KMS-11 (cell line): ENCODE measurements around the gene DIPK1B.

Experiments used
- H2AFZ ChIP-seq: fragments of 200-600 bp; sonication (generic); 2 replicates; pipeline ENCODE4 v1.6.1; 2016; ENCODE audit warnings: antibody characterized with exemption, mixed run types, low read depth
- H3K27ac ChIP-seq: fragments of 200-600 bp; sonication (generic); 2 replicates; pipeline ENCODE4 v1.6.1; 2016; ENCODE audit warnings: mild to moderate bottlenecking, mixed run types
- H3K27me3 ChIP-seq: fragments of 200-600 bp; sonication (generic); 2 replicates; pipeline ENCODE4 v1.6.1; 2017; ENCODE audit warnings: mild to moderate bottlenecking, low read depth, mixed run types, moderate library complexity; ENCODE audit not compliant: insufficient read depth
- H3K36me3 ChIP-seq: fragments of 200-600 bp; sonication (generic); 2 replicates; pipeline ENCODE4 v1.6.1; 2017; ENCODE audit warnings: mild to moderate bottlenecking, mixed run types; ENCODE audit not compliant: insufficient read depth
- H3K4me1 ChIP-seq: fragments of 200-600 bp; sonication (generic); 2 replicates; pipeline ENCODE4 v1.6.1; 2016; ENCODE audit warnings: mild to moderate bottlenecking, low read depth, mixed run types; ENCODE audit not compliant: poor library complexity, severe bottlenecking
- H3K4me2 ChIP-seq: fragments of 200-600 bp; sonication (generic); 2 replicates; pipeline ENCODE4 v1.7.0; 2016; ENCODE audit warnings: mild to moderate bottlenecking, mixed run types
- H3K4me3 ChIP-seq: fragments of 200-600 bp; sonication (generic); IDR thresholded peaks from 2 replicates; pipeline ENCODE4 v1.6.1; 2017; ENCODE audit warnings: low read depth, low read length, mixed read lengths; ENCODE audit not compliant: insufficient read depth
- H3K79me2 ChIP-seq: fragments of 200-600 bp; sonication (generic); 2 replicates; pipeline ENCODE4 v1.6.1; 2016; ENCODE audit warnings: low read depth, mixed run types; ENCODE audit not compliant: insufficient read depth
- H3K9ac ChIP-seq: fragments of 200-600 bp; sonication (generic); 2 replicates; pipeline ENCODE4 v1.6.1; 2016; ENCODE audit warnings: mild to moderate bottlenecking, mixed run types
- H4K20me1 ChIP-seq: fragments of 200-600 bp; sonication (generic); 2 replicates; pipeline ENCODE4 v1.6.1; 2016; ENCODE audit warnings: mild to moderate bottlenecking, mixed run types; ENCODE audit not compliant: insufficient read depth
- CTCF ChIP-seq: fragments of 200-600 bp; sonication (generic); conservative IDR thresholded peaks from 2 replicates; pipeline ENCODE4 v1.6.1; 2017; ENCODE audit warnings: low read depth, mild to moderate bottlenecking, antibody characterized with exemption, low read length, moderate library complexity, mixed read lengths

DIPK1B gene

DNA sequence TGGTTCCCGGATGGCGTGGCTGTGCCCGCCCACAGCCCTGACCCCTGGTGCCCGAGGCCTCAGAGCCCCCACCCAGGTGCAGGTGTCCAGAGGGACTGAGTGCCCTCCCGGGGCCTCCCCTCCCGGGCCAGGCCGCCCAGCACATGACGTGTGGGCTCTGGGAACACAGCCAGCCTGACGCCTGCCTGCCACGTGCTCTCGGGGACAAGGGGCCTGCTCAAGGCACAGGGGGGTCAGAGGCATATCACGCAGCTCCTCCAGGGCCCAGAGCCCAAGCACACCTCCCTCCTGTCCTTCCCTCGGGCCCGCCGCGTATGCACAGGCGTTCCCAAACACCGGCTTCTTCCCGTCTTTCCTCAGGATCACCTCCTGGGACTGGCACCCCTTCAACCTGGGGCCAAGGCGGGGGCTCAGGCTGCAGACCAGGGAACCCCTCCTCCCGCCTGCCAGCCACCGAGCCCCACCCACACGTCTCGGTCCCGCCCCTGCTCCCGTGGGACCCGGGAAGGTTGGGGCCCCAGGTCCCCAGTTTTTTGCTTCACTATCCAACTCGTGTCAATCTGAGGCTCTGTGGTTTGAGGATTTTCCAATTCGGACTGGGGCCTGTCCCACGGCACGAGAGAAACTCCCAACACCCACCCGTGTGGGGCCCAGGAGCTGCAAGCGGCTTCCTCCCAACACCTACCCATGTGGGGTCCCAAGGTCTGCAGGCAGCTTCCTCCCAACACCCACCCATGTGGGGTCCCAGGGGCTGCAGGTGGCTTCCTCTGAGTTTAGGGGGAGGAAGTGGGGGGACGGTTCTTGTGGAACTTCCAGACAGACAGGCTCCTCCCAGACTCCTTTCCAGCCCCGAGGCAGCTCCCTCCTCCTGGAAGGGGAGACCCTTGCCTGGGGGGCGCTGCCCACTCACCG, 28.9 kb downstream of the DIPK1B start:
- H3K36me3 ChIP-seq, result no peaks in the 10 kb centered on the region
- TF ChIP-seq CTCF, result no peak
- H4K20me1 ChIP-seq, result no peaks in the 10 kb centered on the region
- no peak overlapping the region for H3K4me3 ChIP-seq
- 0 out of 2 replicates have a peak overlapping the region, but pooled peaks have one; percentile 29 for H3K4me2 ChIP-seq
- no peak overlapping the region for H3K9ac ChIP-seq
- no peaks in the 10 kb centered on the region for H3K79me2 ChIP-seq
- peaks cover 84% of the 10 kb centered on the region for H3K27me3 ChIP-seq
- no peak overlapping the region for H3K27ac ChIP-seq
- H3K4me1 ChIP-seq, result peaks cover 11% of the 10 kb centered on the region
- H2AFZ ChIP-seq, result no peak overlapping the region

DNA sequence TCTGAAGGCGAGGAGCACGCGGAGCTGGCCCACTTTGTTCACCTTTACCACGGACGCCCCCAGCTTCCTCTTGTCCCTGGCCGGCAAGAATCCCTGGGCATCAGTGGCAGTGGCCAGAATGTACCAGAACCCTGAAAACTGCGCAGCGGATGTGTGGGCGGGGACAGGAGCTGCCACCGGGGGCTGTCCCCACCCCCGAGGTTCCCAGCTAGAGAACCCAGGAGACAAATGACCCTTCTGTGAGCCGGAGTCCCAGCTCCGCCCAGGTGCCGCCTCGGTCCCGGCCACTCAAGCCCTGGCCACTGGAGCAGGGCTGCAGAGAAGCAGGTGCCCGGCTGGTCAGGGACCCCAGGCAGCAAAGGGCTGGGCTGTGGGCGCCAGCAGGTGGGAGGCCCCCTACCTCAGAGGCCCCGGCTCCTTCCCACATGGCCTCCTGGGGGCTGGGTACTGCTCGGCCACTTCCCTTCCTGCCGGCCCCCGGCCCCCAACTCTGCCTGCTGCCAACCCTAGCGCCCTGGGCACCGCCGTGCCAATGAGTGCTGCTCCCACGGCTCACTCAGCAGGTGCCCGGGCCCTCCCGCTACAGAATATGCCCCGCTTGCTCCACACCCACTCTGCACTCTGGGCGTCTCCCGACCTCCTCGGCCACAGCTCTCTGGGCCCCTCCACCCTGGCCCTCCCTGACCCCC, 29.7 kb downstream of the DIPK1B start:
- H3K36me3 ChIP-seq, result no peaks in the 10 kb centered on the region
- H3K27ac ChIP-seq, result no peak overlapping the region
- no peaks in the 10 kb centered on the region for H4K20me1 ChIP-seq
- H3K4me2 ChIP-seq, result 0 out of 2 replicates have a peak overlapping the region, but pooled peaks have one; percentile 29
- no peak overlapping the region for H2AFZ ChIP-seq
- H3K79me2 ChIP-seq, result no peaks in the 10 kb centered on the region
- H3K9ac ChIP-seq, result no peak overlapping the region
- no peak for TF ChIP-seq CTCF
- H3K4me3 ChIP-seq, result no peak overlapping the region
- peaks cover 11% of the 10 kb centered on the region for H3K4me1 ChIP-seq
- peaks cover 91% of the 10 kb centered on the region for H3K27me3 ChIP-seq

DNA sequence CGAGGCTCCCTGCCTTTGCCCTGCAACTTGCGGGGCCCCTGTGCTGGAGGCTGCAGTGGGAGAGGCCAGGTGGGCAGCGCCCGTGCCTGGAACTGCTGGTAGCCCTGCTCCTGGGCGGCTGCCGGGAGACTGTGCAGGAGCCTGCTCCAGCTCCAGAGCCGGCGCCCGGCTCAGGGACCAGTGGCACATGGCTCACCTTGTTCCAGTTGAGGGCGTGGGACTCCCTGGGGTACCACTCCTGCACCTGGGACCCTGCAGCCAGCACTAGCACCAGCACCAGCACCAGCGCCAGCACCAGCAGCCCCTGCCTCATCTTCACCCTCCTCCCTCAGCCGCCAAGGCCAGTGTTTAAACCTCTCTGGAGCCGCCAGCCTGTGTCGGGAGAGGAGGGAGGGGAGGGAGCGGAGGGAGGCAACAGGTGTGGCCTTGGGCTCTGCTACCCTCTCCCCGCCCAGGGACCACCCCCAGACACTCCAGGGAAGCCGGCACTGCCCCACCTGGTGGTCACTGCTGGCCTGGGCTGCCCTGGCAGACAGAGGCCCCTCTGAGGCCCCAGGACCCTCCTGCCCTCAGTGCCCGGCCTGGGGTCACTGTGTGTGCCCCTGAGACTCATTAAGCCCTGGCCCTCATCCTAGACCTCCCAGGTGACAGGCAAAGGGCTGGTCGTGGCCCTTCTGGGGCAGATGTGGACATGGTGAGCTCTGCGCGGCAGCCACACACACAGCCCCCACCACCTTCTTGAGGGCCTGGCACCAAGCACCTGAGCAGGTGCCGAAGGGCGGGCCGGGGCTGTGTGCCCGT, 30.4 kb downstream of the DIPK1B start, which contains the start of gene LCN10:
TSS of gene LCN10 (minus strand) at position 350 of the 801 bp plus-strand sequence. CDS start at position 313, 37 bp downstream.
- H4K20me1 ChIP-seq, result no peaks in the 10 kb centered on the region
- H2AFZ ChIP-seq, result no peak within 1 kb of the TSS
- no peak within 1 kb of the TSS for H3K4me3 ChIP-seq
- no peak within 1 kb of the TSS for H3K9ac ChIP-seq
- no peak within 1 kb of the TSS for H3K27ac ChIP-seq
- no peaks in the 10 kb centered on the region for H3K36me3 ChIP-seq
- H3K79me2 ChIP-seq, result no peaks in the 10 kb centered on the region
- no peak for TF ChIP-seq CTCF
- peaks cover 96% of the 10 kb centered on the region for H3K27me3 ChIP-seq
- peaks cover 11% of the 10 kb centered on the region for H3K4me1 ChIP-seq
- H3K4me2 ChIP-seq, result 0 out of 2 replicates have a peak within 1 kb of the TSS, but pooled peaks have one; percentile 29

DNA sequence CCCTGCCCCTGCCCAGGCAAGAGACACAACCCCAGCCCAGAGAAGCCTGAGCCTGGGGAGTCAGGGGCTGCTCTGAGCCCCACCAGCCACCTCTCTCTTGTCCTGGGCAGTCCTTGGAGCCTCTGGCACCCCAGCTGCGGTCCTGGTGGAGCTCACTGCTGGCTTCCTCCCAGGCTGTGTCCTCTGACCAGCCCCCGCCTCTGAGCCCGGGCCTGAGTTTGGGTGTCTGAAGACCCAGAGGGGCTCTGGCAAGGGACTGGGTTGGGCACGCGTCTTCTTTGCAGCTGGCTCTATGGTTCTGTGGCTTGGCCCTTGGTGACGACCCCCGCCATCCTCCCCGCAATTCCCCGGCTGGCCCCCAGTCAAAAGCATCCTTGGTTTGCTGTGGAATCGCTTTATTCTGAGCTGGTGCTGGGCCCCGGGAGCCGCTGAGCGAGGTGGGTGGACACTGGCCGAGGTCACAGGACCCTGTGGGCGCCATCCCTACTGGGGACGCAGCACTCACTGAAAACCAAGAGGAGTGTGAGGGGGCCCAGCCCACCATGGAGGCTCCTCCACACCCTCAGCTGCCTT, 31.4 kb downstream of the DIPK1B start:
- no peak for TF ChIP-seq CTCF
- H3K4me3 ChIP-seq, result no peak overlapping the region
- no peaks in the 10 kb centered on the region for H3K79me2 ChIP-seq
- peaks cover 11% of the 10 kb centered on the region for H3K4me1 ChIP-seq
- H3K27ac ChIP-seq, result no peak overlapping the region
- H2AFZ ChIP-seq, result no peak overlapping the region
- no peaks in the 10 kb centered on the region for H4K20me1 ChIP-seq
- peaks cover 96% of the 10 kb centered on the region for H3K27me3 ChIP-seq
- no peak overlapping the region for H3K4me2 ChIP-seq
- H3K36me3 ChIP-seq, result no peaks in the 10 kb centered on the region
- H3K9ac ChIP-seq, result no peak overlapping the region
